Neural progenitor cell (in vitro differentiated cells): ENCODE measurements around the gene GSTM3.

Experiments
- CTCF ChIP-seq: fragments of 200-600 bp; sonication (generic); IDR thresholded peaks from 2 replicates; pipeline ENCODE4 v1.5.1; 2017; ENCODE audit warnings: antibody characterized with exemption, mild to moderate bottlenecking
- EZH2 ChIP-seq: fragments of 200-600 bp; sonication (generic); IDR thresholded peaks from 2 replicates; pipeline ENCODE4 v1.6.1; 2017; ENCODE audit warnings: antibody characterized with exemption, mild to moderate bottlenecking, moderate library complexity
- EZH2phosphoT487 ChIP-seq: fragments of 200-600 bp; sonication (generic); IDR thresholded peaks from 2 replicates; pipeline ENCODE4 v1.6.1; 2017; ENCODE audit warnings: antibody characterized with exemption

- no peak for TF ChIP-seq CTCF
- no peak for TF ChIP-seq EZH2
- TF ChIP-seq EZH2phosphoT487, result no peak
Observed at GRCh38 chr1:109777980-109778625, 37.3 kb upstream of the GSTM3 start.
